RPMI7951 (cell line): Measurements from ENCODE around the gene RNF43. TPM values are rescaled to one million over a fixed set of nuclear protein-coding genes. Genes with fewer than 3 reads are reported as not detected.
A peak's percentile ranks its signal among the peaks of the same experiment; 100 is the strongest.

ENCODE experiments used
- DNase-seq: peaks from one replicate; pipeline ENCODE4 v3.0.0-alpha.2; 2012; ENCODE audit warnings: low read depth
- total RNA-seq: library from RNA; depleted of rRNA; stranded (reverse); fragments of >200 nt; shearing (Covaris generic); gene quantifications from 2 replicates; pipeline ENCODE4 v1.2.3, GENCODE V29; 2014

RNF43 gene
- total RNA-seq, 1 experiment from 2014 or later = 0.12 TPM

- DNase-seq = no peak
Observed at GRCh38 chr17:58382108-58382871, 35.0 kb downstream of the RNF43 start.

GRCh38 chr17:58381124-58382035 lies 36.0 kb downstream of the RNF43 start:
- DNase-seq = peak; percentile 80

DNA sequence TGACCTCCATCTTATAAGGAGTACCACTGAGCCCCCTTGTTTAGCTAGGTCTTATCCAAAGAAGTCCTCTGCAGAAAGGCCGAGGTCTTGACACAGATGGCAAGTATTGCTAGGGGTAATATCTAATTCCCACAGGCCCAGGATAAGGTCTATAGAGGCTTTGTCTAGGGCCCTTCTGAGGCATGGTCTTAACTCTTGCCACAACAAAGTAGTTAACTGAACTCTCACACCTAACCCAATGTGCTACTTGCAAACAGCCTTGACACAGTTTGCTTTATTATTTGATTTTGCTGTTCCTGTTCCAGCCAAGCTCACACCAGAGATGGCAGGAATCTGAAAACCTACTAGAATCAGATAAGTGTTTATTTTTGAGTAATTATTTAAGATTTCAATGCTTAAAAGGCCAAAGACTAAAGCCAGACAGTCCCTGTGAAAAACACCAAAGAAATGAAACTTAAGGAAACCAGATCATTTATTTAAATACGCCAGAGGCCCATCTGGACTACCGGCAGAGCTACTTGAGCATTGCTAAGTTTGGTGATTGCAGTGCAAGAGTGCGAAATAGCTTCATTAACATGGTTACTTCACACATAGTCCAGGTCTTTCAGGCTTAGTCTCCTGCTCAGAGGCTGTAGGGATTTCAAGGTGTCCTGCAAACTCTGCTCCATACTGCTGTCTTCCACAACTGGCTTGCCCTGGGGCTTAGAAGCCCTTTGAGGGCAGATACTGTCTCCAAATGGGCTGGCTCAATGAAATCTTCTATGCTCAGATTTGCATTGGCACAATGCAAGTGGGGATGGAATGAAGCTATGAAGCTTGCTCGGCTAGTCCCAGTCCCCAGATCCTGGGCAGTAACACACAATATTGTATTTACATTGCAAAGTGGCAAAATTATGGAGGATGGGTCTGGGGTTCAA lies 36.9 kb downstream of the RNF43 start:
- no peak for DNase-seq

- no peak for DNase-seq
Observed at GRCh38 chr17:58379511-58379824, 37.9 kb downstream of the RNF43 start.

GRCh38 chr17:58378733-58379510 lies 38.4 kb downstream of the RNF43 start:
- no peak for DNase-seq

DNA sequence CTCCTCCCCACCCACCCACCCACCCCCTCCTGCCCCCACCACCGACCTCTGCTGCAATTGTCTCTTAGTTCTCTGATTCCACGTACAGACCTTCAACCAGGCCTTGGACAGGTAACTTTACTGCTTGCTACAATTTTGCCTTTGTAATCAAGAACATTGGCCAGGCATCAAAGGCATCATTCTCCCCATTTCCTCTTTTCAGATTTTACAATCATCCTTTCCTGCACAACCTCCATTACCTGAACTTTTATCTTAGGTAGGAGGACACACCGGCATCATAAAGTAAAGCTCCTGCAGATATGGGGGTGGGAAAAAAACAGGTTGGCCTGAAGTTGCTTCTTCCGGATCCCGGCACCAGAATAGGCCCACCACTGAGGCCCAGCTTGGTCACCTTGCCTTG lies 39.7 kb downstream of the RNF43 start:
- DNase-seq = no peak

DNA sequence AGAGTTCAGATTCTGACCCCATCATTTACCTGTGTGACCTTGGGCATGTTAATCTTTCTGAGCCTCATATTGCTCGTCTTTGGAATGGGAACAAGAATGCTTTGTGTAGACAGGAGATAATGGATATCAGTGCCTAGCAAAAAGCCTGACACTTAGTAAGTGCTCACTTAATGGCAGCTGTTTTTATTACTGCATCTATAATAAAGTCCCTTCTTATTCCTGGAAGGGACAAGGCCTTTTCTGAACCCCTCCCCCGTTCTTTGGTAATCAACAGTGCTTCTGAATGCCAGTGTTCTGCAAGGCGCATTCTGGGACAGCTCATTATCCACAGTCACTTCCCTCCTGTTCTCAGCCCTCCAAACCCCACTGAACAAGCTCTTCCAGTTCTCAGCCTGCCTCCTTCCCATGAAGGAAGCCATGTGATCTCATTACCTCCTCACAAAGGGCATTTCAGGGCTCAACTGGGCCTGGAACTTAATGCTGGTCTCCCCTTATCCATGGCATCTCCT lies 40.2 kb downstream of the RNF43 start:
- DNase-seq = no peak

GRCh38 chr17:58376472-58377000 lies 40.8 kb downstream of the RNF43 start:
- DNase-seq = no peak

DNA sequence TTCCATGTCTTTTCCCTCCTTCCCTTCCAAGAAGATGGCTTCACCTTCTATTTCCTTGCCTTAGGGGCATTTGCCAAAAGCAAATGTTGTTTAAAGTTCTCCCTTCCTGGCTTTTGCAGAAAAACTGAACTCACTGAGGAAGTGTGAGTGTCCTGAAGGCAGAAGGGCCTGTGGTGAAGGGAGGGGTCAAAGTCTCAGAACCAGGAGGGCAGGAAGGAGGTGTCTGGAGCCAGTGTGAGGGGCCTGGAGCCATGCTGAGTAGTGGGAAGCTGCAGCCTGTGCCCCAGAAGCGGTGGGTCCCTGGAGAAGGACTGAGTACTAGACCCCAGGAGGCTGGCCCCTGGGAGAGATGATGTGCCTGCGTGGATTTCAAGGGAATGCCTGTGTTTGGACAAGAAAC lies 41.5 kb downstream of the RNF43 start:
- no peak for DNase-seq

DNA sequence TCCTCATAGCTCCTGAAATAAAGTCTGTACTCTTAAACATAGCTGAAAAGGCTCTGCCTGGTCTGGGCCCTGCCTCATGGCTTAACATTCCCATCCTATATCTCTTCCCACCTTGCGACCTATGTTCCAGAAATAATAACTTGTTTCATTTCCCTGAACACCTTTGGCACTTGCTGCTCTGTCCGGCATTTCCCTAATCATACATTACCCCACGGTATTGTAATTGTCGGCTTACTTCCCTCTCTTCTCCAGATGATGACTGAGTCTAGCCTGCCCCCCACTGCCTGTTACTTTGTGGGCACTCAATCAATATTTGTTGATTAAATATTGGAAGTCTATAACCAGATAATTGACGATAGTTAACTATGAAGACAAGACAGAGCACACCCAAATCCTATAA lies 42.1 kb downstream of the RNF43 start:
- DNase-seq = no peak

DNA sequence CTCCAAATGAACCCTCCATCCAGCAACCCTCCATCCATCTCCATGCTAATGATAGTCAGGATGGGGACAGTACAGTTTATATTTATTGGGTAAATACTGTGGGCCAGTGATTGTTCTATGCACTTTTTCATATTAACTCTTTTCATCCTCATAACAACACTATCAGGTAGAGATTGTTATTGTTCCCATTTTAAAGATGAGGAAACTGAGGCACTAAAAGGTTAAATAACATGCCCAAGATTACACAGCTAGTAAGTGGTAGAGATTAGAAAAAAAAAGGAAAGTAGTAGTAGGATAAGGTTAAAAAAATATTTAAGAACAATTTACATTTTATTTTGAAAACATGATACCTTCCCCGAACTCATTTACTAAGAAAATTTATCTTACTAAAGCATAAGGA lies 43.4 kb downstream of the RNF43 start:
- DNase-seq = no peak

GRCh38 chr17:58373003-58373402 lies 44.3 kb downstream of the RNF43 start:
- DNase-seq = no peak

DNA sequence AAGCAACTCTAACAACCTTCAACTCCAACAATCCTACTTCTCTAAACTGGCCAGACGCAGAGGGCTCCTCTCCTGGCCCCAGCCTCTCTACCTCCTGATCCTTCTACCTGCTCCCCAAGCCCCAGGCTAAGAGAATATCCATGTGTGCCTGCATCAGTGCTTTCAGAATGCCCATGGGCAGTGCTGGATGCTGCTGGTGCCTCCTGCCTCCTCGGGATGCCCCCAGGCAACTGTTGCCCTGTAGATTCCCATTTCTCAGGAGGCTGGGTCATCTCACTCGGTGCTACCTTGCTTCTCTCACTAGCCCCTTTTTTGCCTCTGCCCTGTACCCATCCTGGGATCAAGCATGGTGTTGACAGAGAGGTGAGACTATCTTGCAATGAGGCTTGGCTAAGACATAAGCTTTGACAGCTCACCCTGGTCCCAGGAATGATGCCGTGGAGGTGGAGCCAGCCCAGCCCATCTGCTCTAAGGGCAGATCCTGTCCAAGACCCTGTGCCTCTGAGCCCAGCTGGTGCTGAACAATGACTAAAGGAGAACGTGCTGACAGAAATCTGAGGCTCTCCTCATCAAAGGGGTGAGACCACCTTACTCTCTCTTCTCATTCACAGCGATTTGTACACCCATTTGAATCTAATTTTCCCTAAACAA lies 45.9 kb downstream of the RNF43 start:
- no peak for DNase-seq

GRCh38 chr17:58370716-58371115 lies 46.6 kb downstream of the RNF43 start:
- no peak for DNase-seq

- no peak for DNase-seq
Observed at GRCh38 chr17:58370309-58370708, 47.0 kb downstream of the RNF43 start.

- DNase-seq = no peak
Observed at GRCh38 chr17:58369214-58370031, 47.9 kb downstream of the RNF43 start.

- DNase-seq = no peak
Observed at GRCh38 chr17:58368860-58369213, 48.5 kb downstream of the RNF43 start.
